Subcutaneous abdominal adipose tissue (tissue), 5 donors: ENCODE measurements around the gene ART4.

Source experiments
- H3K27ac ChIP-seq: one replicate; pipeline ENCODE4 v1.7.0; 2013; ENCODE audit warnings: low read depth, mild to moderate bottlenecking, inconsistent platforms, low read length, moderate library complexity
- H3K27me3 ChIP-seq, 5 donors: one replicate each; pipeline ENCODE4 v1.7.0; 2013; ENCODE audit warnings: low read length in 5 of 5, inconsistent platforms in 1 of 5; ENCODE audit not compliant: control insufficient read depth in 5 of 5, insufficient read depth in 4 of 5
- H3K36me3 ChIP-seq, 5 donors: one replicate each; pipeline ENCODE4 v1.7.0; 2013; ENCODE audit warnings: low read length in 5 of 5; ENCODE audit not compliant: control insufficient read depth in 5 of 5, insufficient read depth in 5 of 5
- H3K4me1 ChIP-seq, 5 donors: one replicate each; pipeline ENCODE4 v1.7.0; 2013; ENCODE audit warnings: low read length in 5 of 5, mild to moderate bottlenecking in 3 of 5, moderate library complexity in 1 of 5; ENCODE audit not compliant: control insufficient read depth in 5 of 5, insufficient read depth in 5 of 5
- H3K4me3 ChIP-seq, 5 donors: one replicate each; pipeline ENCODE4 v1.7.0; 2013; ENCODE audit warnings: low read length in 5 of 5, low read depth in 1 of 5
- H3K9ac ChIP-seq, 5 donors: one replicate each; pipeline ENCODE4 v1.7.0; 2013; ENCODE audit warnings: low read length in 5 of 5, mild to moderate bottlenecking in 4 of 5, moderate library complexity in 3 of 5
- H3K9me3 ChIP-seq, 5 donors: one replicate each; pipeline ENCODE4 v1.7.0; 2013; ENCODE audit warnings: low read length in 5 of 5; ENCODE audit not compliant: control insufficient read depth in 5 of 5
- donor health status: healthy.
- donor health status: healthy.
- donor health status: healthy.
- donor health status: healthy.
- donor health status: healthy.

ART4 gene

GRCh38 chr12:14843425-14843887 lies at the start of gene ART4:
Gene ART4, minus strand, starts transcription at chr12:14843526. Its CDS starts 413 bp downstream, at chr12:14843113.
- peak within 1 kb of the TSS; percentile 63 for H3K27ac ChIP-seq
- peaks cover 9 to 48% (median 39%) of the 10 kb centered on the region in 5 donors for H3K4me1 ChIP-seq
- H3K9ac ChIP-seq, result no peak within 1 kb of the TSS
- H3K36me3 ChIP-seq, result no peaks in the 10 kb centered on the region
- no peak within 1 kb of the TSS for H3K4me3 ChIP-seq
- no peaks in the 10 kb centered on the region for H3K27me3 ChIP-seq
- H3K9me3 ChIP-seq, result peaks cover 0 to 3% (median 0%) of the 10 kb centered on the region in 5 donors

- Histone ChIP-seq H3K27me3 (no peaks in the 10 kb centered on the region), H3K36me3 (no peaks in the 10 kb centered on the region), H3K9me3 (no peaks in the 10 kb centered on the region), H3K27ac (peak overlapping the region; percentile 63), H3K4me3 (no peak overlapping the region), H3K4me1 (peaks cover 0 to 34% (median 13%) of the 10 kb centered on the region in 5 donors), H3K9ac (peak overlapping the region in 1 of 5 donors; percentile 48)
Observed at GRCh38 chr12:14892726-14893505, 49.6 kb upstream of the ART4 start.

DNA sequence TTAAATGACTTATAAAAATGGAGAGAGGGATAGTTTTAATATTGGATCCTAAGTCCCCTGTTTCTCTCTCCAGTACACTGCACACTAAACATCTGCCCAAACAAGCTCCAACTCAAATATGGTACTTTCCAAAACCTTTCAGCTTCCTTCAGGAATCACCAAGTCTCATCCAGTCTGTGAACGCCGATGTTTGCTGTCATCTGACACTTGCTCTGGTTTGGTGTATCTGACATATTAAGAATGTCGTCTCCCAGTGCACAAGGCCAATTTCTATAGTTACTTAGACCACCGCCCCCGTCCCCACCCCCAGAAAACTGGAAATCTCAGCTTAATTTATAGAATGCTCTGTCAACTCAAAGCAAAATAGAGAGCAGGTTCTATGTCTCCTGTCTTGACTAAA lies 47.4 kb upstream of the ART4 start:
- Histone ChIP-seq H3K4me1 (peaks cover 0 to 26% (median 14%) of the 10 kb centered on the region in 5 donors), H3K27ac (no peak overlapping the region), H3K9me3 (no peaks in the 10 kb centered on the region), H3K4me3 (no peak overlapping the region), H3K36me3 (no peaks in the 10 kb centered on the region), H3K27me3 (no peaks in the 10 kb centered on the region), H3K9ac (no peak overlapping the region)

- Histone ChIP-seq H3K27ac (no peak overlapping the region), H3K9ac (peak overlapping the region in 1 of 5 donors; percentile 72), H3K4me1 (peaks cover 0 to 27% (median 19%) of the 10 kb centered on the region in 5 donors), H3K27me3 (no peaks in the 10 kb centered on the region), H3K9me3 (no peaks in the 10 kb centered on the region), H3K36me3 (peaks cover 0 to 7% (median 0%) of the 10 kb centered on the region in 5 donors), H3K4me3 (peak overlapping the region in 2 of 5 donors; percentile 64 to 76)
Observed at GRCh38 chr12:14886271-14886670, 42.9 kb upstream of the ART4 start.

GRCh38 chr12:14885718-14886221 lies 42.4 kb upstream of the ART4 start, which contains the start of gene MGP:
Gene MGP, minus strand, starts transcription at chr12:14885854. Its CDS starts 63 bp downstream, at chr12:14885791.
- peak within 1 kb of the TSS; percentile 22 to 75 (median 65) for H3K9ac ChIP-seq
- no peaks in the 10 kb centered on the region for H3K27me3 ChIP-seq
- peaks cover 0 to 7% (median 0%) of the 10 kb centered on the region in 5 donors for H3K36me3 ChIP-seq
- peak within 1 kb of the TSS; percentile 76 for H3K27ac ChIP-seq
- peak within 1 kb of the TSS; percentile 48 to 76 (median 64) for H3K4me3 ChIP-seq
- H3K9me3 ChIP-seq, result no peaks in the 10 kb centered on the region
- peaks cover 0 to 27% (median 19%) of the 10 kb centered on the region in 5 donors for H3K4me1 ChIP-seq

- Histone ChIP-seq H3K9ac (peak overlapping the region; percentile 22 to 75 (median 64)), H3K27ac (peak overlapping the region; percentile 76), H3K9me3 (no peaks in the 10 kb centered on the region), H3K27me3 (no peaks in the 10 kb centered on the region), H3K4me3 (peak overlapping the region; percentile 48 to 76 (median 62)), H3K36me3 (peaks cover 0 to 7% (median 0%) of the 10 kb centered on the region in 5 donors), H3K4me1 (peaks cover 0 to 27% (median 23%) of the 10 kb centered on the region in 5 donors)
Observed at GRCh38 chr12:14884458-14884878, 41.1 kb upstream of the ART4 start.

GRCh38 chr12:14883686-14884085 lies 40.4 kb upstream of the ART4 start:
- Histone ChIP-seq H3K9me3 (no peaks in the 10 kb centered on the region), H3K36me3 (peaks cover 0 to 7% (median 0%) of the 10 kb centered on the region in 5 donors), H3K4me3 (peak overlapping the region; percentile 48 to 76 (median 61)), H3K4me1 (peaks cover 0 to 31% (median 25%) of the 10 kb centered on the region in 5 donors), H3K9ac (peak overlapping the region in 1 of 5 donors; percentile 72), H3K27me3 (no peaks in the 10 kb centered on the region), H3K27ac (peak overlapping the region; percentile 76)

- no peak overlapping the region for H3K4me3 ChIP-seq
- H3K36me3 ChIP-seq, result peaks cover 0 to 7% (median 0%) of the 10 kb centered on the region in 5 donors
- no peaks in the 10 kb centered on the region for H3K9me3 ChIP-seq
- H3K9ac ChIP-seq, result no peak overlapping the region
- peaks cover 0 to 29% (median 18%) of the 10 kb centered on the region in 5 donors for H3K4me1 ChIP-seq
- no peak overlapping the region for H3K27ac ChIP-seq
- H3K27me3 ChIP-seq, result no peaks in the 10 kb centered on the region
Observed at GRCh38 chr12:14880890-14881453, 37.6 kb upstream of the ART4 start.

DNA sequence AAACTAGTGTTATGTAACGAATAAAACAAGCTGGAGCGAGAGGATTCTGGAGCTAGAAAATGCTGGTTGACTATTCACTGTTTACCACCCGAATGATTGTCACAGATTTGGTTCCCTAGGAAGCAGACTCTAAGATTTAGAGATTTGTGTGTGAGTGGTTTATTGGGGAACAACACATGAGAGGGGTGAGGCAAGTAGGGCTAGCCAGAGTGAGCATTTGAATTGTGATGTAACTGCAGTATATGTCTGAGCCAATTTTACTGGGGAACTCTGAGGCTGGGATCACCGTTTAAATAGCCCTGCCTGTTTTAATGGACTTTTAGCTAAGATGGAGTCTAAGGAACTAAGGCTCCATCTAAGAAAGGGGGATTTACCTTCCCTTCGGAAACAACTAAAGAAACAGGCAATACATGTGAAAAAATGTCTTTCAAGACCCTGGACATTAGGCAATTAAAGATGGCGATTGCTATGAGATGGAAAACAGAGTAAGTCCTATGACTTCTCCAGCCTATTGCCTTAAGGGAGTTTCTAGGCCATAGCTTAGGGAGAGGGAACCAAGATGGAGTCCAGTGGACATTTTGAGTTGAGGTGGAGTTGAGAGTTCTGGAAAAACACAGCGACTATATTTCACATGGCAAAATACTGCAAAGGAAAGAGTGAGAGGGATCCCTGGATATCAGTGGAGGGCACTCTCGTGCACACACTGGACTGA lies 36.1 kb upstream of the ART4 start:
- no peak overlapping the region for H3K9ac ChIP-seq
- no peaks in the 10 kb centered on the region for H3K9me3 ChIP-seq
- H3K4me1 ChIP-seq, result peaks cover 0 to 17% (median 5%) of the 10 kb centered on the region in 5 donors
- no peaks in the 10 kb centered on the region for H3K27me3 ChIP-seq
- H3K4me3 ChIP-seq, result no peak overlapping the region
- no peak overlapping the region for H3K27ac ChIP-seq
- peaks cover 0 to 7% (median 0%) of the 10 kb centered on the region in 5 donors for H3K36me3 ChIP-seq
